Activated gamma-delta T cell treated with anti-CD3 and anti-CD28 coated beads, Interleukin-2, amount 50 U/mL, for 16 hours (primary cell): ENCODE data around the gene TFEC.
"Not testable (repeated sequence)": the region's sequence is repeated elsewhere in the genome, so short reads cannot be mapped to it uniquely, and the experiment has no call there.

ENCODE experiments used
- DNase-seq: peaks from one replicate; pipeline ENCODE4 v3.0.0-alpha.2; 2020; ENCODE audit warnings: low read depth

TFEC gene

GRCh38 chr7:115929736-115930135, 100.8 kb downstream of the TFEC start:
- DNase-seq = not testable (repeated sequence)

- DNase-seq = no peak
Measured at GRCh38 chr7:115924411-115924810, 106.2 kb downstream of the TFEC start.

GRCh38 chr7:115920367-115920766, 110.2 kb downstream of the TFEC start:
- DNase-seq = no peak

- DNase-seq = no peak
Measured at GRCh38 chr7:115914951-115915350, 115.6 kb downstream of the TFEC start.

- DNase-seq = no peak
Measured at GRCh38 chr7:115911465-115911864, 119.1 kb downstream of the TFEC start.

- DNase-seq = no peak
Measured at GRCh38 chr7:115910541-115911164, 119.9 kb downstream of the TFEC start.

GRCh38 chr7:115906731-115907130, 123.8 kb downstream of the TFEC start:
- no peak for DNase-seq

GRCh38 chr7:115889669-115889984, 140.9 kb downstream of the TFEC start:
- no peak for DNase-seq

- no peak for DNase-seq
Measured at GRCh38 chr7:115888981-115889668, 141.4 kb downstream of the TFEC start.

- DNase-seq = no peak
Measured at GRCh38 chr7:115885550-115885949, 145.0 kb downstream of the TFEC start.
